ENCODE results near the gene FBN2.

DNA sequence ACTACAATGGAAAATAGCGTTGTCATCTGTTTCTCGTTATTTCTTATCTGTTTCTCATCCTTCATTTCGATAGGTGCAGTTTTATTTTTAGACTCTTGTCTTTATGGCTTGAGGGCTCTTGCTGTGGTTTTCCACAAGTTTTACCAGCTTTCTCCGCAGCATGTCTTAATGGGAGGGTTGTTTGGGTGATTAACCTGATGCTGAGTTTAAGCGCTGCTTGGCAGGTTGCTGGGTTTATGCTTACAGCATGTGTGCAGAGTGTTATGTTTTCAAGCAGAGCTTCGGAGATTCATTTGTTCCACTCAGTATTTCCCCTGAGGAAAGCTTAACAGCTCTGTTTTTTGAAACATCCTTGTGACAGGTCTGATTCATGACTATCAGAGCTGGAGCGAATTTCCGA lies 300.5 kb downstream of the FBN2 start:
- TF ChIP-seq, protein P1, sequence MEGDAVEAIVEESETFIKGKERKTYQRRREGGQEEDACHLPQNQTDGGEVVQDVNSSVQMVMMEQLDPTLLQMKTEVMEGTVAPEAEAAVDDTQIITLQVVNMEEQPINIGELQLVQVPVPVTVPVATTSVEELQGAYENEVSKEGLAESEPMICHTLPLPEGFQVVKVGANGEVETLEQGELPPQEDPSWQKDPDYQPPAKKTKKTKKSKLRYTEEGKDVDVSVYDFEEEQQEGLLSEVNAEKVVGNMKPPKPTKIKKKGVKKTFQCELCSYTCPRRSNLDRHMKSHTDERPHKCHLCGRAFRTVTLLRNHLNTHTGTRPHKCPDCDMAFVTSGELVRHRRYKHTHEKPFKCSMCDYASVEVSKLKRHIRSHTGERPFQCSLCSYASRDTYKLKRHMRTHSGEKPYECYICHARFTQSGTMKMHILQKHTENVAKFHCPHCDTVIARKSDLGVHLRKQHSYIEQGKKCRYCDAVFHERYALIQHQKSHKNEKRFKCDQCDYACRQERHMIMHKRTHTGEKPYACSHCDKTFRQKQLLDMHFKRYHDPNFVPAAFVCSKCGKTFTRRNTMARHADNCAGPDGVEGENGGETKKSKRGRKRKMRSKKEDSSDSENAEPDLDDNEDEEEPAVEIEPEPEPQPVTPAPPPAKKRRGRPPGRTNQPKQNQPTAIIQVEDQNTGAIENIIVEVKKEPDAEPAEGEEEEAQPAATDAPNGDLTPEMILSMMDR (IDR thresholded peaks at IDR 0.05): no peak
- TF ChIP-seq, protein P2, sequence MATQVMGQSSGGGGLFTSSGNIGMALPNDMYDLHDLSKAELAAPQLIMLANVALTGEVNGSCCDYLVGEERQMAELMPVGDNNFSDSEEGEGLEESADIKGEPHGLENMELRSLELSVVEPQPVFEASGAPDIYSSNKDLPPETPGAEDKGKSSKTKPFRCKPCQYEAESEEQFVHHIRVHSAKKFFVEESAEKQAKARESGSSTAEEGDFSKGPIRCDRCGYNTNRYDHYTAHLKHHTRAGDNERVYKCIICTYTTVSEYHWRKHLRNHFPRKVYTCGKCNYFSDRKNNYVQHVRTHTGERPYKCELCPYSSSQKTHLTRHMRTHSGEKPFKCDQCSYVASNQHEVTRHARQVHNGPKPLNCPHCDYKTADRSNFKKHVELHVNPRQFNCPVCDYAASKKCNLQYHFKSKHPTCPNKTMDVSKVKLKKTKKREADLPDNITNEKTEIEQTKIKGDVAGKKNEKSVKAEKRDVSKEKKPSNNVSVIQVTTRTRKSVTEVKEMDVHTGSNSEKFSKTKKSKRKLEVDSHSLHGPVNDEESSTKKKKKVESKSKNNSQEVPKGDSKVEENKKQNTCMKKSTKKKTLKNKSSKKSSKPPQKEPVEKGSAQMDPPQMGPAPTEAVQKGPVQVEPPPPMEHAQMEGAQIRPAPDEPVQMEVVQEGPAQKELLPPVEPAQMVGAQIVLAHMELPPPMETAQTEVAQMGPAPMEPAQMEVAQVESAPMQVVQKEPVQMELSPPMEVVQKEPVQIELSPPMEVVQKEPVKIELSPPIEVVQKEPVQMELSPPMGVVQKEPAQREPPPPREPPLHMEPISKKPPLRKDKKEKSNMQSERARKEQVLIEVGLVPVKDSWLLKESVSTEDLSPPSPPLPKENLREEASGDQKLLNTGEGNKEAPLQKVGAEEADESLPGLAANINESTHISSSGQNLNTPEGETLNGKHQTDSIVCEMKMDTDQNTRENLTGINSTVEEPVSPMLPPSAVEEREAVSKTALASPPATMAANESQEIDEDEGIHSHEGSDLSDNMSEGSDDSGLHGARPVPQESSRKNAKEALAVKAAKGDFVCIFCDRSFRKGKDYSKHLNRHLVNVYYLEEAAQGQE (IDR thresholded peaks at IDR 0.05; ENCODE audit: insufficient read depth in 1 of 2, low read depth in 2 of 2, low read length in 1 of 2): no peak
- TF ChIP-seq POLR2AphosphoS5 (IDR thresholded peaks at IDR 0.05; ENCODE audit: low read depth, low read length): no peak
- TF ChIP-seq SIN3A (IDR thresholded peaks at IDR 0.05; ENCODE audit: borderline replicate concordance, insufficient read depth, low read depth, low read length): no peak
